ES-I3 (cell line): ENCODE measurements around the gene CIP2A.

Experiments
- H3K36me3 ChIP-seq: 2 replicates; pipeline ENCODE4 v1.6.1; 2013; ENCODE audit warnings: mild to moderate bottlenecking, low read length, control low read depth, moderate library complexity; ENCODE audit not compliant: insufficient read depth
- H3K4me1 ChIP-seq: 2 replicates; pipeline ENCODE4 v1.6.1; 2013; ENCODE audit warnings: mild to moderate bottlenecking, control low read depth, low read length; ENCODE audit not compliant: insufficient read depth
- H3K9ac ChIP-seq: 2 replicates; pipeline ENCODE4 v1.6.1; 2013; ENCODE audit warnings: low read depth, mild to moderate bottlenecking, low read length, moderate library complexity
- H3K9me3 ChIP-seq: 2 replicates; pipeline ENCODE4 v1.6.1; 2013; ENCODE audit warnings: mild to moderate bottlenecking, low read length, moderate library complexity; ENCODE audit not compliant: control insufficient read depth, insufficient read depth

CIP2A gene

GRCh38 chr3:108595321-108595720, 6.1 kb upstream of the CIP2A start:
- H3K36me3 ChIP-seq = no peaks in the 10 kb centered on the region
- no peaks in the 10 kb centered on the region for H3K9me3 ChIP-seq
- peaks cover 7% of the 10 kb centered on the region for H3K4me1 ChIP-seq
- no peak overlapping the region for H3K9ac ChIP-seq

GRCh38 chr3:108590460-108590859, 1.2 kb upstream of the CIP2A start:
- H3K4me1 ChIP-seq = peaks cover 9% of the 10 kb centered on the region
- no peaks in the 10 kb centered on the region for H3K9me3 ChIP-seq
- H3K36me3 ChIP-seq = no peaks in the 10 kb centered on the region
- peak overlapping the region; percentile 97 for H3K9ac ChIP-seq

GRCh38 chr3:108589998-108590323, 723 bp upstream of the CIP2A start:
- Histone ChIP-seq H3K36me3 (no peaks in the 10 kb centered on the region), H3K9ac (peak overlapping the region; percentile 97), H3K9me3 (no peaks in the 10 kb centered on the region), H3K4me1 (peaks cover 9% of the 10 kb centered on the region)

- H3K4me1 ChIP-seq = peaks cover 9% of the 10 kb centered on the region
- no peaks in the 10 kb centered on the region for H3K36me3 ChIP-seq
- H3K9me3 ChIP-seq = no peaks in the 10 kb centered on the region
- H3K9ac ChIP-seq = peak overlapping the region; percentile 97
These were observed 637 bp downstream of the CIP2A start for GRCh38 chr3:108588601-108589000.

GRCh38 chr3:108578064-108578463, 11.2 kb downstream of the CIP2A start:
- H3K9me3 ChIP-seq = no peaks in the 10 kb centered on the region
- no peak overlapping the region for H3K9ac ChIP-seq
- H3K4me1 ChIP-seq = peaks cover 4% of the 10 kb centered on the region; the same call in 1 of the 2 replicates
- H3K36me3 ChIP-seq = peaks cover 6% of the 10 kb centered on the region

- no peaks in the 10 kb centered on the region for H3K9me3 ChIP-seq
- H3K9ac ChIP-seq = no peak overlapping the region
- peaks cover 2% of the 10 kb centered on the region; the same call in 1 of the 2 replicates for H3K36me3 ChIP-seq
- no peaks in the 10 kb centered on the region for H3K4me1 ChIP-seq
These were observed 19.9 kb downstream of the CIP2A start for GRCh38 chr3:108569336-108569735.

GRCh38 chr3:108566599-108566998, 22.6 kb downstream of the CIP2A start:
- H3K36me3 ChIP-seq = peaks cover 6% of the 10 kb centered on the region; the same call in 1 of the 2 replicates
- no peaks in the 10 kb centered on the region for H3K4me1 ChIP-seq
- no peak overlapping the region for H3K9ac ChIP-seq
- H3K9me3 ChIP-seq = no peaks in the 10 kb centered on the region

GRCh38 chr3:108565506-108565905, 23.7 kb downstream of the CIP2A start:
- no peak overlapping the region for H3K9ac ChIP-seq
- no peaks in the 10 kb centered on the region for H3K9me3 ChIP-seq
- peaks cover 6% of the 10 kb centered on the region; the same call in 1 of the 2 replicates for H3K36me3 ChIP-seq
- H3K4me1 ChIP-seq = no peaks in the 10 kb centered on the region

GRCh38 chr3:108564564-108564963, 24.7 kb downstream of the CIP2A start:
- no peak overlapping the region for H3K9ac ChIP-seq
- H3K36me3 ChIP-seq = peaks cover 6% of the 10 kb centered on the region; the same call in 1 of the 2 replicates
- no peaks in the 10 kb centered on the region for H3K9me3 ChIP-seq
- H3K4me1 ChIP-seq = no peaks in the 10 kb centered on the region

GRCh38 chr3:108562565-108562964, 26.7 kb downstream of the CIP2A start:
- peaks cover 6% of the 10 kb centered on the region for H3K36me3 ChIP-seq
- no peak overlapping the region for H3K9ac ChIP-seq
- no peaks in the 10 kb centered on the region for H3K4me1 ChIP-seq
- no peaks in the 10 kb centered on the region for H3K9me3 ChIP-seq

GRCh38 chr3:108555966-108556581, 33.2 kb downstream of the CIP2A start:
- no peaks in the 10 kb centered on the region for H3K9me3 ChIP-seq
- H3K36me3 ChIP-seq = peaks cover 3% of the 10 kb centered on the region; the same call in 1 of the 2 replicates
- no peak overlapping the region for H3K9ac ChIP-seq
- H3K4me1 ChIP-seq = no peaks in the 10 kb centered on the region

GRCh38 chr3:108554913-108555571, 34.2 kb downstream of the CIP2A start:
- Histone ChIP-seq H3K9ac (no peak overlapping the region), H3K9me3 (no peaks in the 10 kb centered on the region), H3K4me1 (no peaks in the 10 kb centered on the region), H3K36me3 (peaks cover 3% of the 10 kb centered on the region; the same call in 1 of the 2 replicates)

GRCh38 chr3:108554229-108554628, 35.0 kb downstream of the CIP2A start:
- H3K4me1 ChIP-seq = no peaks in the 10 kb centered on the region
- peaks cover 3% of the 10 kb centered on the region; the same call in 1 of the 2 replicates for H3K36me3 ChIP-seq
- no peaks in the 10 kb centered on the region for H3K9me3 ChIP-seq
- H3K9ac ChIP-seq = no peak overlapping the region

- H3K9me3 ChIP-seq = no peaks in the 10 kb centered on the region
- H3K36me3 ChIP-seq = peaks cover 3% of the 10 kb centered on the region; the same call in 1 of the 2 replicates
- H3K4me1 ChIP-seq = no peaks in the 10 kb centered on the region
- no peak overlapping the region for H3K9ac ChIP-seq
These were observed 36.7 kb downstream of the CIP2A start for GRCh38 chr3:108552267-108553159.
